GM19372 (cell line): ENCODE data around the gene VSTM4.

ENCODE experiments used
- ATAC-seq: cut with Tn5 transposase; IDR thresholded peaks from one replicate; pipeline ENCODE4 v1.9.1; 2021; ENCODE audit warnings: mild to moderate bottlenecking, low read depth, moderate library complexity; ENCODE audit not compliant: unreplicated experiment

Gene VSTM4

DNA sequence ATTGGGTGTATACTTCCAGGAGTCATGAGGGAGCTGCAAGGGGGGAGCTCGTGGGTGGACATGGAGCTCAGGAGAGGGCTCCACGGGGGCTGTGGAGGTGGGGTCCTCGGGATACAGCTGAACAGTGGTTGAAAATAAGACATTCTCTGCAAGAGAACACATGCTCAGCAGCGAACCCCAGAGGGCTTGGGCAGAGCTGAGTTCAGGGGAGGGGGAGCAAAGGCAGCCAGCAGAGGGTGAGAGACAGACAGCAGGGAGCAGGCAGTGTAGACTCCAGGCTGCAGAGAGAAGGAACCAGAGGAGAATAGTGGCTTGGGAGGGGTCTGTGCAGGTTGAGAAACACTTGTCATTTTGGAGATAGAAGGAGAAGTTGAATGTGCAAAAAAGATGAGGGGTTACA is 102.7 kb downstream of the VSTM4 start:
- no peak for ATAC-seq

- no peak for ATAC-seq
Measured at GRCh38 chr10:49011756-49012155, 103.6 kb downstream of the VSTM4 start.

DNA sequence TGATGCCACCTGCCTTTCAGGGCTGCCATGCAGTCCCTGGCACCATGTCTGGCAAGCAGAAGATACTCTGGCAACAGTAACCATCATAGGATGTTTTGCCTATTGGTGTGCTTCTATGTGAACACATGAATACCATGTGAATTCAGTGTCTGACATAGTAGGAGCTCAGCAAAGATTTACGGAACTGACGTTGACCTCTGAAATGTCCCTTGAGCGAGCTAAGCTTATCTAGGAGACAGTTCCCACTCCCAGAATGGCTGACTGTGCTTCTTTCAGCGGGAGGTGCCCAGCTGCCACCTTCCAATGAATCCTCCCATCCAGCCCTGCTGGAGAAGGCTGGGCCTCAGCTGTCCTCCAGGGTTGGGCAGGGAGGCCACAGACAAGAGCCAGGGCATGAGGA is 104.5 kb downstream of the VSTM4 start:
- ATAC-seq, result no peak

GRCh38 chr10:49010295-49010694 is 105.0 kb downstream of the VSTM4 start:
- no peak for ATAC-seq

- no peak for ATAC-seq
Measured at GRCh38 chr10:49009199-49009979, 105.9 kb downstream of the VSTM4 start.

GRCh38 chr10:49008505-49009198 is 106.7 kb downstream of the VSTM4 start:
- ATAC-seq, result no peak

GRCh38 chr10:49008091-49008490 is 107.2 kb downstream of the VSTM4 start:
- no peak for ATAC-seq

DNA sequence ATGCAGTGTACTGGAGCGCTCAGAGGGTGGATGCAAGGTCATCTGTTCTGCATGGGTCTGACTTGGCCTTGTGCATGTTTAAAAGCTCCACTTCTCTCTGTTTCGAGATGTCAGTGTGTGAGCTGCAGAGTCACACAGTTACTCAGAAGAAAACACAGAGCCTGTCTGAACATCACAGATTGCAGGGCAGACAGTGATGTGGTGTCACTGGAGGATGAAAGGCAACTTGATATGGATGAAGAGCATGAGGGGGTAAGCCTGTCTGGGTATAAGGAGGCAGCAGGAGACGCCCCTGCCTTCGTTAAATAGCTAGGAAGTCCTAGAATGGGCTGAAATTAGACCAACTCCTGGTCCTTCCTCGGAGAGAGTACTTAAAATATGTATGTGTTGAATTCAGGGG is 108.2 kb downstream of the VSTM4 start:
- no peak for ATAC-seq

GRCh38 chr10:49005270-49005669 is 110.1 kb downstream of the VSTM4 start:
- no peak for ATAC-seq

GRCh38 chr10:49001870-49002672 is 113.3 kb downstream of the VSTM4 start:
- ATAC-seq, result no peak

GRCh38 chr10:49001402-49001801 is 113.9 kb downstream of the VSTM4 start:
- no peak for ATAC-seq

DNA sequence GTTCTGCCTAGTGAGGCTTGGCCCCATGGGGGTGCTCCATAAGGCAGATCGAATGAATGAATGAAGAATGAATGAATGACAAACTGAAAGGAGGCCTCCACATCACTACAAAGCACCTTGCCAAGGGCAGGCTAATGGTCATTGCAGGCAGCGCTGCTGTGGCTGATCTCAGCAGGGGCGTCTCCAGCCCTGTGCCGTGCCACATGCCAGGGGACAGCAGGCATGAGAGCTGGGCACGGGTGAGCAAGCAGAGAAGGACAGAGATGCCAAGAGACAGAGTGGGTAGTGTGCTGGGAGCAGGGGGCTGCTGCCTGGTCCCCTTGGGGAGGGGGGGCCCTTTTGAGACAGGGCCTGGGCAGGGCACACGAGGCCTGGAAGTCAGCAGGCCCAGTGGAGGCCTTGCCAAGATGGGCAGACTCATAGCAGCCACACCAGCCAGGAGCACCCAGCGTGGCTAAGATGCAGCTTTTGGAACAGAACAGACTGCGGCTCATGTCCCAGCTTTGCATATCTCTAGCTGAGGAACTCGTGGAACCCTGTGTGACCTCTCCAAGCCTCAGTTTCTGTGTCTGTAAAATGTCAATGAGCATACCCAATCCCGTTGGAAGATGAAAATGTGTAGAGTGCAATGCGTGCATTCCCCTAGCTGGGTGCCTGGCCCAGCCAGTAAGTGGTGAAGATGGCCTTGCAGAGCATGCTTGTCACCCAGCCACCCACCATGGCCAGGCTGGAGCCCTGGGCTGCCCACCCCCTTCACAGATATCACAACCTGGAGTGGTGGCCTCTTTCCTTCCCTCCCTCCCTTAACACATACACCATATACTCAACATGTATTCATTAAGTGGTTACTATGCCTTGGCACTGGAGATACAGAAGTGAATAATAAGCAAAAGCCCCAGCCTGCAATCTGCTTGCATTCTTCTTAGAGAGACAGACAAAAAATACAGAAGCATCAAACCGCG is 114.6 kb downstream of the VSTM4 start:
- no peak for ATAC-seq

DNA sequence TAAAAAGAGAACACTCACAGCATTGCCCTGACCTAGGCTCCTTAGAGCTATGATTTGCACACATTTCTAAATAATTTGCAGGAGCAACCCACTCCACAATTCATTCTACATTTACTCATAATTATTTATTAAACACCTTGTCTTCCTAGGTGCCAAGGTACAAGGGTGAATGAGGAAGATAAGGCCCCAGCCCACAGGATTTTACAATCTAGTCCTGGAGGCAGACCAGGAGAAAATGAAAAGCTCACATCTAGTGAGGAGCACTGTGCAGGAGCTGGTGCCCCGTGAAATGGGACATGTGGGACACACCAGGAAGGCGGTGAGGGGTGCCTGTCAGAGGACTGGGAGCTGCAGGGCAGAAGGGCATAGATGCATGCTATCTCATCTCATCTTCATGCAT is 116.0 kb downstream of the VSTM4 start:
- no peak for ATAC-seq

- ATAC-seq, result no peak
Measured at GRCh38 chr10:48996329-48996728, 119.0 kb downstream of the VSTM4 start.

DNA sequence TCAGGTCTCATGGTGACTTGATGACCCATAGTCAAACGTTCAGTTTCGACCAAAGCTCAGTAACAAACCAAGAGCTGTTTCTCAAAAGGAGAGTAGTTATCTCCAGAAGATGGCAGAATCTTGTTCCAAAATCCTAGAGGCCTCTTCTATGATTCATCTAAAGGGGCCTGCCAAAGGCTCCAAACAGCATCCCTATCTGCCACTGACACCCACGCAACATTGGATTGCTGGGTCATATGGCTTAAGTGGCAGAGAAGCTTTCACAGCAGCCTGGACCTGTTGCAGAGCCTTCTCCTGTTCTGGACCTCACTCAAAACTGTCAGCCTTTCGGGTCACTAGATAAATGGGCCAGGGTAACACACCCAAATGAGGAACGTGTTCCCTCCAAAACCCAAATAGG is 121.7 kb downstream of the VSTM4 start:
- no peak for ATAC-seq

DNA sequence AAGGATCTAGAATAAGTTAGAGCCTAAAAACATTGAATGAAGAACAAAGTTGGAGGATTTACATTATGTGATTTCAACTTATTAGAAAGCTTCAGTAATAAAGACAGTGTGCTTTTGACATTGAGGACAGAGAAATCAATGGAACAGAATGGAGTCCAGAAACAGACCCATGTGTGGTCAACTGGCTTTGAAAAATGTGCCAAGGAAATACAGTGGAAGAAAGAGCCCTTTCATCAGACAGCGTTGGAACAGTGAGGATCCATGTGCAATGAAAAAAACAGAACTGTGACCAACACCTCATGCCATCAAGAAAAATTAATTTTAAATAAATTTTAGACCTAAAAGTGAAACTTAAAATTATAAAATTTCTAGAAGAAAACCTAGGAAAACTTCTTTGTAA is 125.1 kb downstream of the VSTM4 start:
- ATAC-seq, result no peak

GRCh38 chr10:48985621-48986158 is 129.6 kb downstream of the VSTM4 start:
- no peak for ATAC-seq

DNA sequence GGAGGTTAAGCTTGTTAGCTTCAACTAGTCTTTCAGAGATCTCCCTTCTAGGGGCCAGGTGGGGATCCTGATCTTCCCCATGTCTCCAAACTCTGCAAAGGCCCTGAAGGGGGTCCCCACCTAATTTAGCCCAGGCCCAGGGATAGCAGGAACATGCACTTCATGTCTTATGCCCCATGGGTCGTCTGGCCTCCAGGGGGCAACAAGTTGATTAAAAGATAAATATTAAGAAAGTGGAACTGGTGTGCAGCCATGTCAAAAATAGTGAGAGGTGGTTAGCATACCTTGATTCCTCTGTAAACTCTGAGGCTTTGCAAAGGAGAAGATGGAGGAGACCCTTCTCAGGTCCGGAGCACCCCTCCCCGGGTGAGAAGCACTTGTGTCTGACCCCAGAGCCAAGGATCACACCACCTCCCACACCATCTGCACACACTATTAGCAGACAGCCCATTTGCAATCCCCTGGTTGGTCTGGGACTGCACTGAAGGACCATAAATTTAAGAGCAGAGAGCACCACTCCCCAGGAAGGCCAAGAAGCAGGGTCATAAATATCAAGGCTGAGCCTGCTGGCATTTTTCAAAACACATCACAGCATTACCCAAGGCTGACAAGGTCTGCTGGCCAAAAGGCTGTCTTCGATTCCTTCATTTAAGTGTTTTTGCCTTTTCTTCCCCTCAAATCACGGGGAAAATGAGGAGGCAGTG is 131.5 kb downstream of the VSTM4 start:
- ATAC-seq, result no peak

DNA sequence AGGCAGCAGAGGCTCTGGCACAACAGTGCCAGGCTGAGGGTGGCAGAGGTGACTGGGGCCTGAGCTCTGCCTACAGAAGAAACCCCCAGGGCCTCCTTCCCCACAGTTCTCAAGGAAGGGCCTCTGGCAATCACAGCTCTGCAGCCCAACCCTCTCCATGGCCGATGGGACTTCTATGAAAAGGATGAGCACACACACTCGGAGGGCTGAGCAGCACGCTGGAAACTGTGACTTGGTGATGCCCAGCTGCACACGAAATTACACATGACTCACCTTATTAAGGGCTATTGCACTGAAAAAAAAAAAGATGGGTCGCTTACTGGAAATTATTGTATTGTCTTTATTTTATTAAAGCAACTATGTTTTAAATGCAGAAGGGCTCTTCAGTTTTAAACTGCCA is 132.7 kb downstream of the VSTM4 start:
- ATAC-seq, result no peak
